HFF-Myc (cell line): ENCODE results near the gene CTU2.

Experiments
- DNase-seq: peaks from one replicate; pipeline ENCODE4 v3.0.0-alpha.2; 2011; ENCODE audit warnings: low read depth; ENCODE audit errors: extremely low read depth
- H3K4me3 ChIP-seq: replicated peaks from 2 replicates; pipeline ENCODE4 v1.5.1; 2011; ENCODE audit warnings: low read depth, mild to moderate bottlenecking, control low read depth, low read length
- CTCF ChIP-seq: IDR thresholded peaks from 2 replicates; pipeline ENCODE4 v1.5.1; 2012; ENCODE audit warnings: mild to moderate bottlenecking, low read depth, low read length, control low read depth; ENCODE audit errors: missing control alignments

CTU2 gene

GRCh38 chr16:88692861-88693260 is 13.4 kb upstream of the CTU2 start:
- H3K4me3 ChIP-seq: no peak overlapping the region
- no peak for TF ChIP-seq CTCF
- no peak for DNase-seq

- no peak for TF ChIP-seq CTCF
- no peak for DNase-seq
- no peak overlapping the region for H3K4me3 ChIP-seq
These were observed 12.7 kb upstream of the CTU2 start for GRCh38 chr16:88693420-88694177.

GRCh38 chr16:88694221-88695087 is 11.8 kb upstream of the CTU2 start:
- H3K4me3 ChIP-seq: no peak overlapping the region
- DNase-seq: no peak
- TF ChIP-seq CTCF: no peak

GRCh38 chr16:88695218-88695617 is 11.1 kb upstream of the CTU2 start:
- no peak for DNase-seq
- no peak for TF ChIP-seq CTCF
- H3K4me3 ChIP-seq: no peak overlapping the region

- DNase-seq: no peak
- H3K4me3 ChIP-seq: no peak overlapping the region
- TF ChIP-seq CTCF: no peak
These were observed 10.6 kb upstream of the CTU2 start for GRCh38 chr16:88695753-88696152.

GRCh38 chr16:88696441-88696840 is 9.9 kb upstream of the CTU2 start:
- no peak overlapping the region for H3K4me3 ChIP-seq
- DNase-seq: no peak
- no peak for TF ChIP-seq CTCF
